Adrenal gland (tissue), 5 donors: Measurements from ENCODE around the gene RRAD.

ENCODE experiments used
- CTCF ChIP-seq, 6 experiments: fragments of 450-650 bp in 4 of 6; fragments of 200-600 bp in 2 of 6; sonication (generic) in 1 of 6; IDR thresholded peaks; 1 replicate in 5 of 6; 2 replicates in 1 of 6; pipeline versions ENCODE4 v1.5.1 to v1.8.0; 2016 to 2021; ENCODE audit warnings: antibody characterized with exemption in 6 of 6, mild to moderate bottlenecking in 2 of 6, moderate library complexity in 1 of 6
- POLR2A ChIP-seq, 2 donors: fragments of 450-650 bp; IDR thresholded peaks; one replicate each; pipeline ENCODE4 v1.6.1; 2017; ENCODE audit warnings: antibody characterized with exemption in 2 of 2, mild to moderate bottlenecking in 2 of 2, moderate library complexity in 1 of 2
- donor health status: DM: no; HTN: no; CAD: no.

GRCh38 chr16:66968847-66969246 is 43.5 kb upstream of the RRAD start:
- TF ChIP-seq POLR2A (IDR thresholded peaks at IDR 0.05) = no peak
- no peak for TF ChIP-seq CTCF (IDR thresholded peaks at IDR 0.05)
